Stimulated activated CD8-positive, alpha-beta memory T cell treated with anti-CD3 and anti-CD28 coated beads, Interleukin-15, amount 100 ng/mL, for 24 hours (primary cell): ENCODE data around the gene RGL1.
"Not testable (repeated sequence)": the region's sequence is repeated elsewhere in the genome, so short reads cannot be mapped to it uniquely, and the experiment has no call there.

ENCODE experiments used
- DNase-seq: peaks from one replicate; pipeline ENCODE4 v3.0.0-alpha.2; 2020; ENCODE audit warnings: low read depth

The RGL1 gene

DNA sequence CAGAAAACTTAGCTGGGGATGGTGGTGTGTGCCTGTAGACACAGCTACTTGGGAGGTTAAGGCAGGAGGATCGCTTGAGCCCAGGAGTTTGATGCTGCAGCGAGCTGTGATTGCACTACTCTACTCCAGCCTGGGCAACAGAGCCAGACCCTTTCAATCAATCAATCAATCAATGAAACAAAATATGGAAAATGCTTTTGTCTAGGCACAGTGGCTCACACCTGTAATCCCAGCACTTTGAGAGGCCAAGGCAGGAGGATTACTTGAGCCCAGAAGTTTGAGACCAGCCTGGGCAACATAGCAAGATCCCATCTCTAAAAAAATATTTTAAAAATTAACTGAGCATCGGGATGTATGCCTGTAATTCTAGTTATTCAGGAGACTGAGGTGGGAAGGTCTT is 19.0 kb upstream of the RGL1 start:
- not testable (repeated sequence) for DNase-seq

DNA sequence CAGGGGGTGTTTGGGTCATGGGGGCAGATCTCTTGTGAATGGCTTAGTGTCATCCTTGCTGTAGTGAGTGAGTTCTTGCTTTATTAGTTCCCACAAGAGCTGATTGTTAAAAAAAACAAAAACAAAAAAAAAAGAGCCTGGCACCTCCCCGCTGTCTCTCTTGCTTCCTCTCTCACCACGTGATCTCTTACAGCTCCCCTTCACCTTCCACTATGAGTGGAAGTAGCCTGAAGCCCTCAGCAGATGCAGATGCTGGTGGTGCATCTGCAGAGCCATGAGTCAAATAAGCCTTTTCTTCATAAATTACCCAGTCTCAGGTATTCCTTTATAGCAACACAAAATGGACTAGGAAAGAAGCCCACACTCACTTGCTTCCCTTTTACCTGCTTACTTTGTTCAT is 17.2 kb upstream of the RGL1 start:
- no peak for DNase-seq

- DNase-seq: no peak
Measured at GRCh38 chr1:183791319-183791718, 13.6 kb upstream of the RGL1 start.

DNA sequence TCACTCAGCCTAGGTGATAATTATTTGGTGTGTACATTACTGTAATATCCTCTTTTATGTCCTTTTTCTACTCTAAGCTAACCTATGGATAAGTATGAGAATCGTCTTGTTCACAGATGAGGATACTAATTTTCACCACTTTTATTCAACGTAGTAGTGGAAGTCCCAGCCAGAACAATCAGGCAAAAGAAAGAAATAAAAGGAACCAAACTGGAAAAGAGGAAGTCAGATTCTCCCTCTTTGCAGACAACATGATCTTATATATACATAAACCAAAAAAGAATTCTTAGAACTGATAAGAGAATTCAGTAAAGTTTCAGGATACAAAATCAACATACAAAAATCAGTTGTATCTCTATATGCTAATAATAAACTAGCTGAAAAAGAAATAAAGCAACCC is 12.6 kb upstream of the RGL1 start:
- no peak for DNase-seq

GRCh38 chr1:183794088-183794487 is 10.8 kb upstream of the RGL1 start:
- DNase-seq: no peak

GRCh38 chr1:183800449-183800848 is 4.5 kb upstream of the RGL1 start:
- DNase-seq: no peak

DNA sequence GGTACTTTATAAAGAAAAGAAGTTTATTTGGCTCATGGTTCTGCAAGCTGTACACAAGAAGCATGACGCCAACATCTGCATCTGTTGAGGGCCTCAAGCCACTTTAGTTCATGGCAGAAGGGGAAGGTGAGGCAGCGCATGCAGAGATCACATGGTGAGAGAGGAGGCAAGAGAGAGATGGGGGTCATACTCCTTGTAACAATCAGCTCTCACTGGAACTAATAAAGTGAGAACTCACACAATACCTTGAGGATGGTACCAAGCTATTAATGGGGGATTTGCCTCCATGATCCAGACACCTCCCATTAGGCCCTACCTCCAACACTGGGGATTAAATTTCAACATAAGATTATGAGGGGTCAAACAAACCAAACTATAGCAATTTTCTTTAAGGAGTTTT is 3.3 kb upstream of the RGL1 start:
- DNase-seq: no peak

GRCh38 chr1:183804387-183804786 is 533 bp upstream of the RGL1 start:
- no peak for DNase-seq

DNA sequence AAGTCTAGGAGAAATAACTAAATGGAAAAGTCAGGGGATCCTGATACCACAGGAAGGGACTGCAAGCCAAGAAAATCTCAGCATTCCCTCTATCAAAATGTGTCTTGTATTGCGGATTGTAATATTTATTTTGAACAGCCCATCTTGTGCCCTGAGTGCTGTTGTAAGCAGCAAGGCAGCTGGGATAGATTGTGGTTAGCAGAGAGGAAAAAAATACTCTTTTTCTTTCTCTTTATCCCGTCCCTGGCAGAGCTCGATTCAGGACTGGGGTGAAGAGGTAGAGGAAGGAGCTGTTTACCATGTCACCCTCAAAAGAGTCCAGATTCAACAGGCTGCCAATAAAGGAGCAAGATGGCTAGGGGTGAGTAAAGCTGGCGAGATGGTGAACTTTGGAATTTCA is 1.2 kb downstream of the RGL1 start:
- no peak for DNase-seq

- DNase-seq: no peak
Measured at GRCh38 chr1:183806675-183807074, 1.8 kb downstream of the RGL1 start.

DNA sequence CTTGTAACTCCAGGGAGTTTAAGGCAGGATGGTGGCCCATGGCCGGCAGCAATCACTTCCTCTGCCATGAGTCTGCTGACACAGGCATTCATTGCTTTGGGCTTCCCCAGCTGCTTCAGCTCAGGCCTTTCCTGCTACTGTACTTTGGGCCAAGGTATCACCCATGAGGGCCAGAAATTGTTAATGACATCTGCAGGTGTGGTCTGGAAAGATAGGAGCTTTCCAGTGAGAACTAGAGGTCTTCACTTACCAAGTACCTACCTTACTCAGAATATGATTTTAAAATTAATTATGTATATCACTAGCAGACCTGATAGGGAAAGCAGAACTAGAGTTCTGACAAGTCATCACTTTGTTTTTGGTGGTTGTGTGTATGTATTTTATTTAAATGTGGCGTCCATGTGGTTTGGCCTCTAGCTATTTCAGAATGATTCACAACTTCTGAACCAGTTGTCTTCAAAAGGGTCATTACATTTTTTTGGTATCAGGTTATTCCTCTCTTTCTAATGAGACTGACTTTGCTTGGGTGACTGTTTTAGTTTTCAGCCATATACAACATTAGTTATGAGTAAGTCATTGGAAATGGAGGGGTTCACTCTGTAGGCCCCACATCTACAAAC is 2.7 kb downstream of the RGL1 start:
- DNase-seq: no peak

DNA sequence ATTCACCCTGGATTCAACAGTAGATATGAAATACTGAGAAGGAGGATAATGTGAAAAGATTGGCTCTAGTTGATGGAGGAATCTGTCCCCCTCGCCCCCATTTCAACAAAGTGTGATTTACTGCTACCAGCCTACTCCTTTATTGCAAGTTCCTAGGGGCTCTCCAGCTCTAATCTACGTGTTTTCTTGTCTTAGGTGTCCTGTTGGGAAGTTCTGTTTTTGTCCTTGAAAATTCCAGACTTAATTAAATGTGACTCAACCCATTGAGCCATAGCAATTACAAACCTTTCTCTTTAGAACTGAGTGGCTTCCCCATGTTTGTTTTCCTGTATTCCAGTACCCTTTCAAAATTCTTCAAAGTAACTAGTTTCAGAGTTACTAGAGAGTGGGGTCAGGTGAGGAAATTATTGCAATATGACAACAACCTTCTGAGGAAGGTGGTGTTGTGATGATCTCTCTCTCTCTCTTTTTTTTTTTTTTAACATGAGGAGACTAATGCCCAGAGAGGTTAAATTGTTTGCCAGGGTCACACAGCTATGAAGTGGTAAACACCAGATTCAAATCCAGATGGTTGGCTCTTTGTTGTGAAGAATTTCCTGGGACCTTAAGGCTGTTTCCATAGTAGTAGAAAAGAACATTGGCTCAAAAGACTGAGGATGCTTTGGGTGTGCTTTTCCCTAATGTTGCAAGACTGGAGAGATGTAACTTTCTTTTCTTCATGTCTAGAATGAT is 3.5 kb downstream of the RGL1 start:
- DNase-seq: no peak

DNA sequence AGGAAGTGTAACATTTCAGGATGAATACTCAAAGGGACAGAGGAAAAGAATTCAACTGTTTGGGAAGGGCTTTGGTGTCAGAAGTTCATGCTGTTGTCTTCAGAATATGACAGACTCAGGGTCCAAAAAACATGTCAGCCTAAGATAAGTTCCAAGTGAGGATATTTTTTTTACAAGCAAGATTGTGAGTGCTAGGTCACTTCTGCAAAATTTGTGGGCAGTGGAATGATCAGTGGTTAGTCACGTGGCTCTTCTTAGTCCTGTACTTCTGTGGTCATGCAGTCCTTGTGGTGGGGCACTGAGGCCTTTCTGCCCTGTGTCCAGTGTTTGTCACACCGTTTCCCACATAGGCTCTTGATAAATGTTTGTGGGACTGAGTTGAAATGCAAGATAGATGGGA is 5.2 kb downstream of the RGL1 start:
- DNase-seq: no peak

DNA sequence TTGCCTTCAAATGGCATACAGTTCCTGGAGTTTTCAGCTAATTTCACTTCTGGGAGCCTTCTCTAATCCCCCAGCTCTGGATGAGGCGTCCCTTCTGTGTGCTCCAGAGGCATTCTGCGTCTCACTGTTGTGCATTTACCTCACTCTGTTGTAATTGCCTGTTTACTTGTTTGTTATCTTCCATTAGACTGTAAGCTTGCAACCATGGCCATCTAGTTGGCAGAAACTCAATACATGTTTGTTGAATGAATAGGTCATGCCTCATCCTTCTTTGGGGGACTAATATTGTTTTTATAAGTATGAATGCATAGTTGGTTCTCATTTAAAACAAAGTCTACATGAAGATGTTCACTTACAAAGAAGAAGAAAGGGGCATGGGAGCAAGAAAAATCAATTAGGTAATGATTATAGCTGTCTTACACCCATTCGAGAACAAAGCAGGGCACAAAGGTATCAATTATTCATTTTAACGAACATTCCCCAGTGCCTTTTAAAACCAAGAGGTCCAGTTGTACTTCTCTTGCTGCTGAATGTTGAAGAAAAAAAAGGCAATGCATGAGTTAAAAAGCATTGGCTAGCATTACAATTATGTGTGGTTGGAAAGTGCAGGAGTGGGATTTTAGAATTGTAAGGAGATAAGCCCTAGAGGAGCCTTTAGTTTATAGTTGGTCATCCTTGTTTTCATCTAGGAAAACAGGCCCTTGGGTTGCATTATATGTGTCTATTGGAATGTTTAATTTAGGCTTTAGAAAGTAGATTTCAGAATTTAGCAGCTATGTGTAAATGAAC is 6.0 kb downstream of the RGL1 start:
- DNase-seq: no peak

GRCh38 chr1:183812128-183812527 is 7.2 kb downstream of the RGL1 start:
- no peak for DNase-seq

GRCh38 chr1:183812686-183813569 is 8.0 kb downstream of the RGL1 start:
- no peak for DNase-seq

GRCh38 chr1:183814121-183814681 is 9.3 kb downstream of the RGL1 start:
- no peak for DNase-seq

GRCh38 chr1:183816110-183816509 is 11.2 kb downstream of the RGL1 start:
- no peak for DNase-seq

GRCh38 chr1:183817576-183818288 is 12.8 kb downstream of the RGL1 start:
- DNase-seq: no peak

- DNase-seq: no peak
Measured at GRCh38 chr1:183819059-183819458, 14.1 kb downstream of the RGL1 start.

DNA sequence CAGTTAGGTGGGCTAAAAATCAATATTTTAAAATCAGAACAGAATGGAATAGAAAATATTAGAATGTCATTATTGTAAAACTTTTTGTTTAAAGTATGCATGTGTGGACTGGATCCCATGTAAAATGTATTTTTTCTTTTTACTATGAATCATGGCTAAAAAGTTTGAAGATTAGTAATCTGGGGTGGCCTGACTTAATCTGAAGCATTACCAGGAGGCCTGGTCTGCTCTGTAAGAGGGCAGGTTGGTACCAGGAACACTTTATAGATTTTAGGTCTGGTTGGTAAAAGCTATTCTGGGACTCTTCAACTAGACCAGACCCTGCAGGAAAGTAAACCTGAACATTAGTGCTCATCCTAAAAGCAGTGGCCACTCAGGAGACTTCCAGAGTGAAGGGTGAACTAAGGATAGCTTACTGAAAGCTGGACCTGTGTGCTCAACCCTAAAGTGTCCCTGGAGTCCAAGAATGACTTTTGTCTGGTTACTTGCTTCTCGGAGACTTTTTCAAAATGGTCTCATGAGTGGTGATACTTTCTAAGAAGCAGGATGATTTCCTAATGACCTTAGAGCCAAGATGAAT is 16.5 kb downstream of the RGL1 start:
- no peak for DNase-seq
